ENCODE results near the gene UGCG.
"Not testable (repeated sequence)": the region's sequence is repeated elsewhere in the genome, so short reads cannot be mapped to it uniquely, and the experiment has no call there.

Gene UGCG

DNA sequence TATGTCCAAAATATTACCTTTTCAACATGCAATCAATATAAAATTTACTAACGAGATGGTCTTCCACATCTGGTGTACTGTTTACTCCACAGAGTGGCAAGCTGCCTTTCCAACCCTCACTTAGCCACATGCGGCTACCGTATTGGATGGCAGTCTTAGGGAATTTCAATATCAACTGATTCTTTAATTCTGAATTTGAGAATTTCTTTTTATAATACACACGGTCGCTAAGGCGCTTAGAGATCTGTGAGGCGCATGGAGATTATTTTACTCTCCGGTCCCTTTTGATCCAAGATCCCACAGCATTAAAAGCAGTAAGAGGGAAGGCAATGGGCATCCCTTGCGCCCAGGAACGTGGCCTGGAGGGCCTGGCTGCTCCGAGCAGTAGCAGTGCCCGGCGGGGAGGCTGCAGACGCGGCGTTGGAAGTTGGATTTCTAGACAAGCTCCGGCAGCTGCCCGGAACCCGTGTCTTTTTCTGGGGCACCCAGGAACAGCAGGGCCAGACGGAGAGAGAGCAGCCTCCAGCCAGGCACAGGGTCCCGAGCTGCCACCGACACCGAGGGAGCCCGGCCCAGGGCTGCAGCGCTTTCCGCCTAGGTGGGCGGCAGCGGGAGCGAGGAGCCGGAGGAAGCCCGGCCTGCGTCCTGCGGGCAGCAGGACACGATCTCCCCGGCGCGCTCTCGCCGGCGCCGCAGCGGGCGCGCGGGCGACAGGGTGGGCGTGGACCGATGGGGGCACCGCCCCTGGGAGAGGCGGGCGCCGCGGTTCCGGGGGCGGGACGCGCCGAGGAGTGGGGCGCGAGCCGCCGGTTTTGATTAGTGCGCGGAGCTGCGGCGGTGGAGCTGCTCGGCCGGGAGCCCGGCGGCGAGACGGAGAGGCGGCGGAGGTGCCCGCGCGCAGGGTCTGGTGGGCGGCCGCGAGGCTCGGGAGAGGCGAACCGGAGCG lies at the start of gene UGCG:
Gene UGCG (plus strand): TSS at position 819 of the 946 bp plus-strand sequence. CDS start 402 bp downstream, outside the sequence.
- peak; percentile 99 for DNase-seq (ENCODE audit: low spot score)

DNA sequence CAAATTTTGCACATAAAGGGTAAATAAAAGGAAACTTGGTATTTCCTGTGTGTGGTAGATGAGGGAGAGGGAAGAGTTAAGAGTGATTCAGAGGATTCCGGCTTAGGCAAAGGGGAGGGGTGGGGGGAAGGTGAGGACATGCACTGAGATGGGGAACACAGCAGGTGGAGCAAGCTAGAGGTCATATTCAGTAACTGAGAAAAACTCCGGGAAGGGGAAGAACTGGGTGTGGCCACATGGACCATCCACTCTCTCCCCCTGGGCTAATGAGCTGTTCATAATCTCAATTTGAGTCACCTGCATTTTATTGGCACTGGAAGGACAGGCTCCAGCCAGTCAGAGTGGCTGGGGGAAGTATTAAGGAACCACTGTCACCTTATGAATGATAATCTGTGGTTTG lies 45.1 kb upstream of the UGCG start:
- DNase-seq (ENCODE audit: low spot score): no peak

DNA sequence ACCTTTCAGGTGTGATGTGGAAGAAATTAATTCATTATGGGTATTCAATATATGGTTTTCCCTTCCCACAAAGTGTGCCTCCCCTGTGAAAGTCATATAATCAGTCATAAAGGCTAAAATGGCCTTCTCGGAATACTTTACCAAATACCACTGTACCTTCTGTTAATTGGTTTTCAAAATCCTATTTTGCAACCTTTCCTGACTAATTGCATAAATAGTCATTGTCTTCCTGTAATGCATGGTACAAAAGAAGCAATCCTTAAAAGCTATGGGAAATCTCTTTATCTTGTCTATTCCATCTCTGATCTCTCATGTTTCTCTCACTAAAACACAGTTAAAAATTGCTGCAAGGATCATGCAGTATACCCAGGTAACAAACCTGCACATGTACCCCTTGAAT lies 44.3 kb upstream of the UGCG start:
- no peak for DNase-seq (ENCODE audit: low spot score)

DNA sequence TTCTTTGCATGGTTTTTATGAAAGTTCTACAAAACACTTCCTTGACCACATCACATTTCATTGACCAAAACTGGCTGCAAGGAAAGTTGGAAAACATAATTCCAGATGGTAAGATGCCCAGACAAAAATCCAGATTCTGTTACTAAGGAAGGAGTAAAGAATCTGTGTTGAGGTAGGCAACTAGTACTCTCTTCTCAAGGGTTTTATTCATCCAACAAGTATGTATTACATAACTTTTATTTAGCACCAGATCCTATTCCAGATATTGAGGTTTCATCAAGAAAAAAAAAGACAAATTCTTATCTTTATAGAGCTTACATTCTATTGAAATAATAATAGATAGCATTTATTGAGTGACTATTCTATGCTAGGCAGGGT lies 43.2 kb upstream of the UGCG start:
- no peak for DNase-seq (ENCODE audit: low spot score)

DNA sequence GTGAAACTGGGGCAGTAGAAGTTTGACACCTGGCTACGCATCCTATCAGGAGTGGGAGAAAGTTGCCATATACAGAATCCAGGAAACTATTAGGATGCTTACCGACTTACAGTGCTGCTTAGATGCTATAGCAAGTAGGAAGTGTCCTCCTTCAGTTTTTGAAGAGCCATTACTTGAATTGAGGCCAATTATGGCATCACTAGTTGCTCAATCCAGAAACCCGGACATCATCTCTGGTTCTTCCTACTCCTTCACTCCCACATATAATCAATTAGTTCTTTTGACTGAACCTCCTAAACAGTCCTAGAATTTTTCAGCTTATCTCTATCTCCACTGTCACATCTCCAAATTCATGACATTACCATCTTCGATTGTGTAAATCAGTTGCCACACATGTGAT lies 41.8 kb upstream of the UGCG start:
- DNase-seq (ENCODE audit: low spot score): no peak

DNA sequence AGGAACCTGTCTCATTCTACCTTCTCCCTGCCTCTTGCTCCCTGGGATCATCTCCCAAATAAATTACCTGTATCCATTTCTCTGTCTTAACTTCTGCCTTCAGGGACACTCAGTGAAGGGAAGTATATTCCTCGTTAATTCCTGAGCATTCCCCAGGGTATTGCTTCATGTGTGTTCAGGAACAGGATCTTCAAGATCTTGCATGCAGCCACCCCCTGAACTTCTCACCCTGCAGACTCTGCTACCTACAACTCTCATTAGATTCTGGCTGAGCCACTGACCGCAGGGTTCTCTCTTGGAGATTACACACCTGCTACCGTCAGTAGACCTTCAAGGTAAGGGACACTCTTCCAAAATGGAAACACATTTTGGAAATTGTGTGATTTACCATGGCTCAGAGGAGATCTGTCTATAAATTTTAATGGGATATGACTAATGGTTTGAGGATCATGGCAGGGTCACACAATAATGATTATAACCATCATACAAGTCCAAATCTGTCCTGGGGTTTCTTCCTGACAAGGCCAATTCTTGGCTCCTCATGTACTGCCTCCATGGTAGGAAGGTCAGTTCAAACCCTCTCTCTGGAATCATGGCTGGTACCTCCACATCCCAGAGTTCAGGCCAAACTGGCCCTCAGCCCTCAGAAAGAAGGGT lies 38.9 kb upstream of the UGCG start:
- no peak for DNase-seq (ENCODE audit: low spot score)

DNA sequence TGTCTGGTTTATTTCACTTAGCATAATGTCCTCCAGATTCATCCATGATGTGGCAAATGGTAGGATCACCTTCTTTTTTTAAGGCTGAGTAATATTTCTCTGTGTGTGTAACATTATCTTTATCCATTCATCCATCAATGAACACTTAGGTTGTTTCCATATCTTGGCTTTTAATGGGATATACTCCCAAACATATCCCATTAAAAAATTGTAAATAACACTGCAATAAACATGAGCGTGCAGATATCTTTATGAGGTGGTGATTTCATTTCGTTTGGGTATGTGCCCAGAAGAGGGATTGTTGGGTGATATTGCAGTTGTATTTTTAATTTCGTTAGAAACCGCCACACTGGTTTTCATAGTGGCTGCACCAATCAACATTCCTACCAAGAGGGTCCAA lies 36.2 kb upstream of the UGCG start:
- DNase-seq (ENCODE audit: low spot score): no peak

DNA sequence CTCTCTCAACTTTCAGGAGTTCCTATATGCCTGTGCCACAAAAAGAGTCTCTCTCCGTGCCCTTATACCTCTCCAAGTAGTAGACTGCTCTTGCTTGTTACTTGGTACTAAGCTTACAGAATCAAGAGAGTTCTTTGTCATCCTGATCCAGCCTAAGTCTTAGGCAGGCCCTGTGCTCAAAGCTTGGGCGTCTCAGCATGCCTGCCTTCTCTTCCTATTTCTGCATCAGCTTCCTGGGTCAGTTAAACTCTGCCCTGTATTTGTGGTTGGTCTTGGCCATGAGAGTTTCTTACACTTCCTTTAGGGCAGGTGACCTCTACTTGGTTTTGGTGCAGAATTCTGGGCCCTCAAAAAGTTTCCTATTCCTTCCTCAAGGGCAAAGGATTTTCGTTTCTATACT lies 33.0 kb upstream of the UGCG start:
- no peak for DNase-seq (ENCODE audit: low spot score)

DNA sequence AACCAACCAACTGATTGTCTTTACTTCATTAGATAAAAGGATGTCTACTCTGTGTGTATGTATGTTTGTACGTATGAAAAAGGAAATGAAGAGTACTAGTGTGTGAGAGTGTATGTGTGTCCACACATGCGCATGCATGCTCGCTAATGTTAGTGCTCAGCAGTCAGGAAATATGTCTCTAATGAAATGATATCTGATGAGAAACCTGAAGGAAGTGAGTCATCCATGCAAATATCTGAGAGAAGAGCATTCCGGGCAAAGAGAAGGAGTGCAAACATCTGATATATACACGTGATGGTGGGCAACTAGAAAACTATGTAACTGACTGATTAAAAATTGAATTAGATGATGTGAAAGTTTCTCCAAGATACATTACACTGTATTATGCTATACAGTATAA lies 29.6 kb upstream of the UGCG start:
- DNase-seq (ENCODE audit: low spot score): peak; percentile 70

DNA sequence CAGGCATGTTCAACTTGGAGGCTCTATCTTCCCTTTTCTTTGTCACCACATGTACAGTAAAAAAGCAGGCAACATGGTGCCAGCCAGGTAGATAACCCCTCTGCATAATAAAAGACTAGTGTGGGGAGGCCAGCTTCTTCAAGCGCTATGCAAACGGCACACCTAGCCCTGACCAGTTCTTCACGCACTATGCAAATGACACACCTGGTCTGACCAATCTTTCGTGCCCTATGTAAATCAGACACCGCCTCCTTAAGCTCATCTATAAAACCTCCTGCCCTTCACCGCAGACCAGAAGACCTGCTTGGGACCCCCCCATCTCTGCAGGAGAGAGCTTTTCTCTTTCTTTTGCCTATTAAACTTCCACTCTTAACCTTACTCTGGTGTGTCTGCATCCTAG lies 28.1 kb upstream of the UGCG start:
- no peak for DNase-seq (ENCODE audit: low spot score)

DNA sequence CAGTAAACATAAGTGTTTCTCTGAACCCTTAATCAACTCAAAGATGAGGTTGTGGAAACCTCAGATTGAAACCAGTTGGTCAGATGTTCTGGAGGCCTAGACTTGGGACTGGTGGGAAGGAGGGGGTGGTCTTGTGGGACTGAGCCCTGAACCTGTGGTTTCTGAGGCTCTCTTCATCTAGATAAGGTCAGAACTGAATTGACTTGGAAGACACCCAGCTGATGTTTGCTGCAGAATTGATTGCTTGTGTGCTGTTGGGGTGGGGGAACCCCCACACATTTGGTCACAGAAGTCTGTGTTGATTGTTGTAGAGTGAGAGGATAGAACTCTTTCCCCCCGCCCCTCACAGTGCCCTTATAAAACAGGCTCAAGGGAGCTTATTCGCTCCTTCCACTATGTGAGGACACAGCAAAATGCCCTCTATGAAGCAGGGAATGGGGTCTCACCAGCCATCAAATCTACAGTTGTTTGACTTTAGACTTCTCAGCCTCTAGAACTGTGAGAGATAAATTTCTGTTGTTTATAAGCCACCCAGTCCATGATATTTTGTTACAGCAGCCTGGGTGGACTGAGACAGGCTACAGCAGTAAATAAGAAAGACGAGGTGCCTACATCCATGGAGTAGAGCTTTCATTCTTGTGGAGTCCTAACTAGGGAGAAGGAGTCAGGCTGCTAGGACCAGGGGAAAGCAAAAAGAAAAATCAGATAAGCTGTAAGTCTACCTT lies 25.7 kb upstream of the UGCG start:
- no peak for DNase-seq (ENCODE audit: low spot score)

DNA sequence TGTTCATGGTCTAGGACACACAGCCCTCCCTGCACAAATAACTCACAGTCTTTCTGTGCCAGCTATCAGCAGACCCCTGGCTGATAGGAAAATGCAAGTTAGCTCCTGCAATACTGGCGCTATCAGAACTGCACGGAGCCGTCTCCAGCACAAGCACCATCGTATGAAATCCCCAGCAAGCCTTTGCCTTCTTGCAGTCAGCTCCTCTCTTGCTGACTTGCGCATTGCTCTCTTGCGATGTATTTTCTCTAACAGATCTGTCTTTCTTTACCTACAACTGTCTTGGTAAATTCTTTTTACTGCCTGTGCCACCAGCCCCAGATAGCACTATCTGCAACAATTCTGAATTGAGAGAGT lies 25.1 kb upstream of the UGCG start:
- DNase-seq (ENCODE audit: low spot score): no peak

DNA sequence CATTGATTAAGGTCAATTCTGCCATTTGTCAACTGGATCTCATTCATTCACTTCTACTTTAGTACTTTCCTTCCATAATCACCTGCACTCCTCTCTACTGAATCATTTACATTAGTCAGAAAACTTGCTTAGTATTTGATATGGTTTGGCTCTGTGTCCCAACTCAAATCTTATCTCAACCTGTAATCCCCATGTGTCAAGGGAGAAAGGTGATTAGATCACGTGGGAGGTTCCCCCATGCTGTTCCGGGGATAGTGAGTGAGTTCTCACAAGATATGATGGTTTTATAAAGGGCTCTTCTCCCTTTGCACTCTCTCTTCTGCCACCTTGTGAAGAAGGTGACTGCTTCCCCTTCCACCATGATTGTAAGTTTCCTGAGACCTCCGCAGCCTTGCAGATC lies 23.7 kb upstream of the UGCG start:
- DNase-seq (ENCODE audit: low spot score): no peak

DNA sequence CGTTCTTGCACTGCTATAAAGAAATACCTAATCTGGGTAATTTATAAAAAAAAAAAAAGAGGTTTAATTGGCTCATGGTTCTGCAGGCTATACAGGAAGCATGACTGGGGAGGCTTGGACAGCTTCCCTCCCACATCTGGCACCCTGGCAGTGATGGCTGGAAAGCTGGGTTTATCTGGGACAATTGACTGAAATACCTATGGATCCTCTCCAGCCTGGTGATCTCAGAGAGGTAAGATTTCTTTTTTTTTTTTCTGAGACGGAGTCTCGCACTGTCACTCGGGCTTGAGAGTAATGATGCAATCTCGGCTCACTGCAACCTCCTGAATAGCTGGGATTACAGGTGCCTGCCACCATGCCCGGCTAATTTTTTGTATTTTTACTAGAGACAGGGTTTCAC lies 22.7 kb upstream of the UGCG start:
- DNase-seq (ENCODE audit: low spot score): peak; percentile 15

DNA sequence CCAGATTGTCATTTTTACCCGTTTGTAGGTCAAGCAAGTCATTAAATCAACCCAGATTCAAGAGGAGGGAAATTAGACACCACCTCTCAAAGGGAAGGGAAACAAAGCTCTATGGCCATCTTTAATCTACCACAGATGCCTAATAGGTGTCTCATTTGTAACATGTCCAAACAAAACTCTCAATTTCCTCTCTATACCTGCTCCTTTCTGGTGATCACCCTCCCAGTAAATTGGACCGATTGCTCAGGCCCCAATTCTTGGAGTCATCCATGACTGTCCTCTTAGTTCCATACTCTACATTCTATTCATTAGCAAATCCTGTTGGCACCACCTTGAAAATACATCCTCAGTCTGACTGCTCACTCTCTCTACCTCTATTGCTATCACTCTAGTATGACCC lies 22.1 kb upstream of the UGCG start:
- no peak for DNase-seq (ENCODE audit: low spot score)

DNA sequence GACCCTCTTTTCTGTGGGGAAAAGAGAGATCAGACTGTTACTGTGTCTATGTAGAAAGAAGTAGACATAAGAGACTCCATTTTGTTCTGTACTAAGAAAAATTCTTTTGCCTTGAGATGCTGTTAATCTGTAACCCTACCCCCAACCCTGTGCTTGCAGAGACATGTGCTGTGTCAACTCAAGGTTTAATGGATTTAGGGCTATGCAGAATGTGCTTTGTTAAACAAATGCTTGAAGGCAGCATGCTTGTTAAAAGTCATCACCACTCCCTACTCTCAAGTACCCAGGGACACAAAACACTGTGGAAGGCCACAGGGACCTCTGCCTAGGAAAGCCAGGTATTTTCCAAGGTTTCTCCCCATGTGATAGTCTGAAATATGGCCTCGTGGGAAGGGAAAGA lies 21.3 kb upstream of the UGCG start:
- DNase-seq (ENCODE audit: low spot score): not testable (repeated sequence)

DNA sequence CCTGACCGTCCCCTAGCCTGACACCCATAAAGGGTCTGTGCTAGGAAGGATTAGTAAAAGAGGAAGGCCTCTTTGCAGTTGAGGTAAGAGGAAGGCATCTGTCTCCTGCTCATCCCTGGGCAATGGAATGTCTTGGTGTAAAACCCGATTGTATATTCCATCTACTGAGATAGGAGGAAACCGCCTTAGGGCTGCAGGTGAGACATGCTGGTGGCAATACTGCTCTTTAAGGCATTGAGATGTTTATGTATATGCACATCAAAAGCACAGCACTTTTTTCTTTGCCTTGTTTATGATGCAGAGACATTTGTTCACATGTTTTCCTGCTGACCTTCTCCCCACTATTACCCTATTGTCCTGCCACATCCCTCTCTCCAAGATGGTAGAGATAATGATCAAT lies 20.9 kb upstream of the UGCG start:
- not testable (repeated sequence) for DNase-seq (ENCODE audit: low spot score)

DNA sequence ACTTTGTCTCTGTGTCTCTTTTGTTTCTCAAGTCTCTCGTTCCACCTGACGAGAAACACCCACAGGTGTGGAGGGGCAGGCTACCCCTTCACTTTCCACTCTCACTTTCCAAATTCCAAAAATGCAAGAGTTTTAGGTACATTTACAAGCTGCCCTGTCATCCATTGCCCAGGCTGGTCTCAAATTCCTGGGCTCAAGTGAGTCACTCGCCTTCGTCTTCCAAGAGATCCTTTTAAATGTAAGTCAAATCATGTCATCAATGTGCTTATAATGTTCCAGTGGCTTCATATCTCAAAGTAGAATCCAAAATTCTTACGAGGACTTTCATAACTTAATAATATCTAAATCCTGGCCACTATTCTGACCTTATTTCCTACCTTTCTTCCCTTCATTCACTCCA lies 20.4 kb upstream of the UGCG start:
- no peak for DNase-seq (ENCODE audit: low spot score)

DNA sequence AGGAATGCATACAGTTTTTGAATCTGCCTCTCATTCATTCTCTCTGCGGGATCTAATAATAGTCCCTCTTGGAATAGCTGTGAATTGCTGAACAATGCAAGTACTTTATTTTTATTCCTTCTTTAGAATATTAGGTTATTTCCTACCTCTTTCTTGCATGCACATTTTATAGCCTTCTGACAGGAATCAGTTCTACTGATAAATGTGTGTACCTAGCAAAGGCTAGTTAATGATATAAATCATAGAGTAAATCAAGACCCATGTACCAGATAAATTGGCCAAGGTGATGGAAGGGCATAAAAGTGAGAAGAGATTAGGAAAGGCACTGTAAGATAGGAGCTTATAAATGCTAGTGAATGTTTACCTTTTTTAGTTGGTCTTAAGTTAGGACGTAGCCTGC lies 19.2 kb upstream of the UGCG start:
- no peak for DNase-seq (ENCODE audit: low spot score)

DNA sequence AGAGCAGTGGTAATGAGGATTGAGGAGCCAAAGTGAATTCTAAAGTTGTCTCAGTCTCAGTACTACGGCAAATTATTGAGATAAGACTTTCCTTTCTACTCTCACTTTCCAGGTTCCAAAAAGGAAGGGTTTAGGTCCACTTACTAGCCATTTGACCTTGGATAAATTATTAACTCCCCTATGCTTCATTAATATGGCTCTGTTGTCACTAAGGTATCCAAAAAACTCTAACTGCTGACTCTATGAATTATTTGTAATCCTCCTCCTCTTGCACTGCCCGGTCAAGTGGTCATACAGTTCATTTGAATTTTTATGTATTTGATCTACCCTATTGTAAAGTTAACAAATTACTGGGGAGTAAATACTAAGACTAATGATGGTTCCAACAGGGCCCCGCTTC lies 17.7 kb upstream of the UGCG start:
- DNase-seq (ENCODE audit: low spot score): no peak

DNA sequence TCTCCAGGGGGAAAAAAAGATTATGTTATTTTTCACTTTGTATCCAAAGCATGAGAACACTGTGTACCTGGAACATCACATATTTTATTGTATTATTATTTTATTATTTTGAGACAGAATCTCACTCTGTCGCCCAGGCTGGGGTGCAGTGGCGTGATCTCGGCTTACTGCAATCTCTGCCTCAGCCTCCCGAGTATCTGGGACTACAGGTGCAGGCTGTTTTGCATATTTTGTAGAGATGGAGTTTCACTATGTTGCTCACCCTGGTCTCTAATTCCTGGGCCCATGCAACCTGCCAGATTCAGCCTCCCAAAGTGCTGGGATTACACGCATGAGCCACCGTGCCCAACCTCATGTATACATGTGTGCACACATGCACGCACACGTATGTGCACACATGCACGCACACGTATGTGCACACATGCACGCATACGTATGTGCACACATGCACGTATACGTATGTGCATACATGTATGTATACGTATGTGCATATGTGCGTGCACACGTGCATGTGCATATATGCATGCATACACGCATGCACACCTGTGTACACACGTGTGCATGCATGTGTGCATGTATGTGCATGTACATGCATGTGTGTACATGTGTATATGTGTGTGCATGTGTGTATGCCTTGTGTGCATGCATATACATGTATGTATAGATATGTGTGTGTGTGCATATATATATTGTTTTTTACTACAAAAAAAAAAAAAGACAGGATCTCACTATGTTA lies 9.5 kb upstream of the UGCG start:
- DNase-seq (ENCODE audit: low spot score): no peak

DNA sequence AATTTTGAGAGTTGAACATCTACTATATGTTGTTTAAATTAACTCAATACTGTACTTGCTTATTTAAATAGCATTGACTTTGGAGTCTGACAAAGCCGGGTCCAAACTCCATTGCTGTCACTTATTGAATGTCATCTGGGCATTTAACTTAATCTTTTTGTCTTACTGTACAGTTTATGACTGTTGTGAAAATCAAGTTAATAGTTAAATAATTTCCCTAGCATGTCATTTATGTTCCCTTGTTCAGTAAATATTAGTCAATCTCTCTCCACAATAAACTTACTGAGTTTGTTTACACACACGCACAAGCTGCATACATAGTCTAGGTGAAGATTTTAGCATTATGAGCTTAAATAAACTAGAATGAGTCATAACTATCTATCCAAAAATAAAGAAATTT lies 6.3 kb upstream of the UGCG start:
- no peak for DNase-seq (ENCODE audit: low spot score)
